Measurements from ENCODE around the gene SCML1.
A peak's percentile ranks its signal among the peaks of the same experiment; 100 is the strongest.

The SCML1 gene

GRCh38 chrX:17788956-17789562, 51.8 kb downstream of the SCML1 start:
- H3K27ac ChIP-seq (ENCODE audit: low read depth, low read length): no peak overlapping the region
- H3K27me3 ChIP-seq (ENCODE audit: insufficient read depth, low read length): no peaks in the 10 kb centered on the region

DNA sequence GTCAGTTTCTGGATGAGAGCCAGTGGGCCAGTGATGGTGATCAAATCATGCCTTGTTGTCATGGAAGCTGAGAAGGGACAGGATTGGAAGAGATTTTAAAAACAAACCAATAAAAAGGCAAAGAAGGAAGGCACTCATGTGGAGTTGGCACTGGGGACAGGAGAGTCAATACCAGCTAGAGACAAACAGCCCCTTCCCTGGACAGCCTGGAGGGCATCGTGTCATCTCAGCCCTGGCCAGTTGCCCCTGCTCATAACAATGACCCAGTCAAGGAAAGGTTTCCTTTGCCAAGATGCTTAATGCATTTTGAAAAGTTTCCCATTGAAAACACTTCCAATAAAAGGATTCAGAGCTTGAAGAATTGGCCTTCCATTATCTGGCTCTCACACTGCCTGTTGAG, 55.5 kb downstream of the SCML1 start:
- H2AFZ ChIP-seq (ENCODE audit: low read length, unreplicated experiment): no peak overlapping the region
- no peaks in the 10 kb centered on the region for H3K36me3 ChIP-seq (ENCODE audit: insufficient read depth, low read length)
- H3K79me2 ChIP-seq (ENCODE audit: control insufficient read depth, insufficient read depth, low read length, unreplicated experiment): no peaks in the 10 kb centered on the region
- no peaks in the 10 kb centered on the region for H3K27me3 ChIP-seq (ENCODE audit: insufficient read depth, low read length)
- H3K4me1 ChIP-seq (ENCODE audit: control insufficient read depth, insufficient read depth, low read length, unreplicated experiment): no peaks in the 10 kb centered on the region
- H3K4me3 ChIP-seq (ENCODE audit: low read depth, low read length): no peak overlapping the region
- no peak overlapping the region for H3K27ac ChIP-seq (ENCODE audit: low read depth, low read length)

More at GRCh38 chrX:17788956-17789562, 51.8 kb downstream of the SCML1 start:
- Histone ChIP-seq H2AFZ (ENCODE audit: low read length, unreplicated experiment) (no peak overlapping the region), H3K4me1 (ENCODE audit: control insufficient read depth, insufficient read depth, low read length, unreplicated experiment) (no peaks in the 10 kb centered on the region), H3K4me3 (ENCODE audit: low read depth, low read length) (0 out of 2 replicates have a peak overlapping the region, but pooled peaks have one; percentile 53), H3K36me3 (ENCODE audit: insufficient read depth, low read length) (no peaks in the 10 kb centered on the region), H3K79me2 (ENCODE audit: control insufficient read depth, insufficient read depth, low read length, unreplicated experiment) (no peaks in the 10 kb centered on the region)

DNA sequence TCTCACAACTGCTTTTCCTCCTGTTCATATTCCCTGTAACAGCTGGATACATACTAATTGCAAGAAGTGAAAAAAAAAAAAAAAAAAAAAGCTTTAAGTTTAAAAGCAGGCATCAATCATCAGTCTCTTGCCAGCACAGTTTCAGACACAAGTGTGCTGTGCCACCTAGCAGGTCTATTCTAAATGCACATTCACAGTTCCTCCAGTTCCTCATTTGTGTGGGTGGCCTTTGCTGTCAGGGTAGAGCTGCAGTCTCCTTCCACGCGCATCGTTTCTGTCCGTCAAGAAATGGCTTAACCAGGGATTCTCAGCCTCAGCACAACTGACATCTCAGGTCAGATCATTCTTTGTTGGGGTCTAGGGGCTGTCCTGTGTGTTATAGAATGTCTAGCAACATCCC, 61.6 kb downstream of the SCML1 start:
- Histone ChIP-seq H3K4me1 (ENCODE audit: control insufficient read depth, insufficient read depth, low read length, unreplicated experiment) (no peaks in the 10 kb centered on the region), H3K27ac (ENCODE audit: low read depth, low read length) (no peak overlapping the region), H3K79me2 (ENCODE audit: control insufficient read depth, insufficient read depth, low read length, unreplicated experiment) (no peaks in the 10 kb centered on the region), H3K36me3 (ENCODE audit: insufficient read depth, low read length) (no peaks in the 10 kb centered on the region), H3K27me3 (ENCODE audit: insufficient read depth, low read length) (no peaks in the 10 kb centered on the region), H3K4me3 (ENCODE audit: low read depth, low read length) (no peak overlapping the region), H2AFZ (ENCODE audit: low read length, unreplicated experiment) (no peak overlapping the region)

DNA sequence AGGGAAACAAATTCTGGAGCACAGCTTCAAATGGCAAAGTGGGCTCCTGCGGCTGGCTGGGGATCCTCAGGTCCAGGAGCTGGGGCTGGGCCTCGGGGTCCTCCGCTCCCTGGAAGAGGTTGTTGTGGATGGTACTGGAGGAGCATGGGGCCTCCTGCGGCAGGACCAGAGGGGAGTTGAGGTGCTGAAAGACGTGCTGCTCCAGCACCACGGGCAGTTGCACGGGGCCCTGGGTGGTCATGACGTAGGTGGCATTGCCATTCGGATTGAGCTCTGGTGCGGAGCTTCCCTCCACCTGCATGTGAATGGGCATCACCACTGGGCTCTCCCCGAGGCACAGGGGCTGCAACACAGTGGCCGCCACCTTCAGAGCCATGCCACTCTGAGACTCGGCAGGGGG, 64.1 kb downstream of the SCML1 start:
- Histone ChIP-seq H3K4me3 (ENCODE audit: low read depth, low read length) (no peak overlapping the region), H2AFZ (ENCODE audit: low read length, unreplicated experiment) (no peak overlapping the region), H3K4me1 (ENCODE audit: control insufficient read depth, insufficient read depth, low read length, unreplicated experiment) (no peaks in the 10 kb centered on the region), H3K79me2 (ENCODE audit: control insufficient read depth, insufficient read depth, low read length, unreplicated experiment) (no peaks in the 10 kb centered on the region), H3K27ac (ENCODE audit: low read depth, low read length) (no peak overlapping the region), H3K27me3 (ENCODE audit: insufficient read depth, low read length) (no peaks in the 10 kb centered on the region), H3K36me3 (ENCODE audit: insufficient read depth, low read length) (no peaks in the 10 kb centered on the region)

- Histone ChIP-seq H3K4me1 (ENCODE audit: control insufficient read depth, insufficient read depth, low read length, unreplicated experiment) (no peaks in the 10 kb centered on the region), H3K79me2 (ENCODE audit: control insufficient read depth, insufficient read depth, low read length, unreplicated experiment) (no peaks in the 10 kb centered on the region), H3K4me3 (ENCODE audit: low read depth, low read length) (no peak overlapping the region), H3K27ac (ENCODE audit: low read depth, low read length) (no peak overlapping the region), H3K27me3 (ENCODE audit: insufficient read depth, low read length) (no peaks in the 10 kb centered on the region), H3K36me3 (ENCODE audit: insufficient read depth, low read length) (no peaks in the 10 kb centered on the region), H2AFZ (ENCODE audit: low read length, unreplicated experiment) (no peak overlapping the region)
Observed at GRCh38 chrX:17802756-17803155, 65.5 kb downstream of the SCML1 start.

DNA sequence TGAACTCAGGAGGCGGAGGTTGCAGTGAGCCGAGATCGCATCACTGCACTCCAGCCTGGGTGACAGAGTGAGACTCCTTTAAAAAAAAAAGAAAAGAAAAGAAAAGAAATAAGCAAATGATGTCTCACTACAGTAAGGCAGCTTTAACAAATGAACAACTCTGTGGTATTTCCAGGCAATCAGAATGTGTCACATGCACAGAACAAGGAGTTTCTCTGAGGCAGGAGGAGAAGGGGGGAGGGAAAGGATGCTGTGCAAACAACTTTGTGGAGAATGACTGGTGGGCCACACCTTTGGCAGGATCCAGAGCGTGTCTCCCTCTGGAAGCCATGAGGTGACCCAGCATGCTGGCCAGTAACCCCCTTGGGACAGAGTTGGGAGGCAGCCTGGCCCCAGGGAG, 66.2 kb downstream of the SCML1 start:
- Histone ChIP-seq H3K4me1 (ENCODE audit: control insufficient read depth, insufficient read depth, low read length, unreplicated experiment) (no peaks in the 10 kb centered on the region), H2AFZ (ENCODE audit: low read length, unreplicated experiment) (no peak overlapping the region), H3K4me3 (ENCODE audit: low read depth, low read length) (no peak overlapping the region), H3K27ac (ENCODE audit: low read depth, low read length) (no peak overlapping the region), H3K79me2 (ENCODE audit: control insufficient read depth, insufficient read depth, low read length, unreplicated experiment) (no peaks in the 10 kb centered on the region), H3K27me3 (ENCODE audit: insufficient read depth, low read length) (no peaks in the 10 kb centered on the region), H3K36me3 (ENCODE audit: insufficient read depth, low read length) (no peaks in the 10 kb centered on the region)

All from ACC112 (cell line).